GM23338 (cell line): ENCODE results near the gene MPL.

Experiments
- CREB1 ChIP-seq: fragments of 250-450 bp; sonication (Bioruptor Pico); IDR thresholded peaks from 2 replicates; pipeline ENCODE4 v1.5.0; 2020; ENCODE audit warnings: low read depth, mild to moderate bottlenecking, moderate library complexity
- CTCF ChIP-seq, 2 experiments: fragments of 200-600 bp in 1 of 2; sonication (generic) in 1 of 2; conservative IDR thresholded peaks; 2 replicates each; pipeline versions ENCODE4 v1.5.1 to v1.6.1; 2016 to 2017; ENCODE audit warnings: antibody characterized with exemption in 2 of 2, low read depth in 2 of 2, mild to moderate bottlenecking in 2 of 2, moderate library complexity in 1 of 2
- ETS1 ChIP-seq: IDR thresholded peaks from 2 replicates; pipeline ENCODE4 v1.6.1; 2016; ENCODE audit warnings: antibody characterized with exemption
- EZH2 ChIP-seq: fragments of 200-600 bp; sonication (generic); IDR thresholded peaks from one replicate; pipeline ENCODE4 v1.8.0; 2017; ENCODE audit warnings: antibody characterized with exemption, mild to moderate bottlenecking, low read depth; ENCODE audit not compliant: unreplicated experiment
- EZH2phosphoT487 ChIP-seq: fragments of 200-600 bp; sonication (generic); IDR thresholded peaks from one replicate; pipeline ENCODE4 v1.8.1; 2018; ENCODE audit warnings: antibody characterized with exemption; ENCODE audit not compliant: unreplicated experiment
- JUNB ChIP-seq: IDR thresholded peaks from one replicate; pipeline ENCODE4 v1.6.1; 2016; ENCODE audit warnings: antibody characterized with exemption; ENCODE audit not compliant: unreplicated experiment
- NANOG ChIP-seq: IDR thresholded peaks from 2 replicates; pipeline ENCODE4 v1.6.1; 2016; ENCODE audit warnings: antibody characterized with exemption, borderline replicate concordance
- POLR2AphosphoS5 ChIP-seq: IDR thresholded peaks from 2 replicates; pipeline ENCODE4 v1.6.1; 2016; ENCODE audit warnings: antibody characterized with exemption, low read depth
- REST ChIP-seq: IDR thresholded peaks from one replicate; pipeline ENCODE4 v1.6.1; 2018; ENCODE audit warnings: antibody characterized with exemption; ENCODE audit not compliant: unreplicated experiment
- STAT1 ChIP-seq: IDR thresholded peaks from one replicate; pipeline ENCODE4 v1.6.1; 2016; ENCODE audit warnings: antibody characterized with exemption; ENCODE audit not compliant: unreplicated experiment
- ZNF114 ChIP-seq: fragments of 250-450 bp; sonication (Bioruptor Pico); IDR thresholded peaks from 2 replicates; pipeline ENCODE4 v1.5.0; 2020; ENCODE audit warnings: mild to moderate bottlenecking, moderate library complexity
- ZNF331 ChIP-seq: fragments of 250-450 bp; sonication (Bioruptor Pico); IDR thresholded peaks from 2 replicates; pipeline ENCODE4 v1.5.0; 2020; ENCODE audit warnings: low read depth, mild to moderate bottlenecking, moderate library complexity
- ZNF462 ChIP-seq: fragments of 250-450 bp; sonication (Bioruptor Pico); IDR thresholded peaks from 2 replicates; pipeline ENCODE4 v1.5.0; 2020; ENCODE audit warnings: mild to moderate bottlenecking, moderate library complexity

- no peak for TF ChIP-seq CTCF (conservative IDR thresholded peaks at IDR 0.05; ENCODE audit: low read depth in 2 of 2)
- TF ChIP-seq POLR2AphosphoS5 = no peak
- no peak for TF ChIP-seq CREB1 (CRISPR knock-in tag)
- TF ChIP-seq EZH2 = no peak
- no peak for TF ChIP-seq EZH2phosphoT487
- TF ChIP-seq REST = no peak
- TF ChIP-seq JUNB = no peak
- no peak for TF ChIP-seq NANOG
- no peak for TF ChIP-seq ETS1
- TF ChIP-seq STAT1 = no peak
- TF ChIP-seq ZNF331 (CRISPR knock-in tag) = no peak
- no peak for TF ChIP-seq ZNF114 (CRISPR knock-in tag)
- TF ChIP-seq ZNF462 (CRISPR knock-in tag) = no peak
These were observed 9.9 kb upstream of the MPL start for GRCh38 chr1:43327549-43328292.
